H1 (cell line): ENCODE measurements around the gene CDK5RAP2. TPM values are rescaled to one million over a fixed set of nuclear protein-coding genes. Genes with fewer than 3 reads are reported as not detected.
A peak's percentile ranks its signal among the peaks of the same experiment; 100 is the strongest.

Source experiments
- CHD2 ChIP-seq: IDR thresholded peaks from 2 replicates; pipeline ENCODE4 v1.6.1; 2012; ENCODE audit warnings: low read length, improper control_type of control experiment
- YY1 ChIP-seq: IDR thresholded peaks from 2 replicates; pipeline ENCODE4 v1.6.1; 2011; ENCODE audit warnings: low read depth, mild to moderate bottlenecking, low read length
- polyA plus RNA-seq, 7 experiments: library from polyadenylated mRNA; depleted of rRNA in 3 of 7; stranded (reverse) in 5 of 7; unstranded in 2 of 7; fragments of >200 nt in 5 of 7; fragments of 200-250 nt in 2 of 7; gene quantifications; 1 replicate in 5 of 7; 2 replicates in 1 of 7; 4 replicates in 1 of 7; pipeline versions ENCODE4 v1.2.1 to v1.2.3, GENCODE V29; 2011 to 2013; ENCODE audit warnings: missing spikeins in 2 of 7, mixed read lengths in 2 of 7
- total RNA-seq: library from RNA; stranded (reverse); fragmentation: NEBNext Ultra II Directional; extraction: Animal tissue kit (Norgen Biotek cat#: 25700); gene quantifications from 2 replicates; pipeline ENCODE4 v1.2.1, GENCODE V29; 2021

The CDK5RAP2 gene
- total and polyA plus RNA-seq, 2 of the 8 experiments (the other 6 are each of a cell fraction or from before 2014, with no cell fraction given) = 19.8 to 49.4 TPM

DNA sequence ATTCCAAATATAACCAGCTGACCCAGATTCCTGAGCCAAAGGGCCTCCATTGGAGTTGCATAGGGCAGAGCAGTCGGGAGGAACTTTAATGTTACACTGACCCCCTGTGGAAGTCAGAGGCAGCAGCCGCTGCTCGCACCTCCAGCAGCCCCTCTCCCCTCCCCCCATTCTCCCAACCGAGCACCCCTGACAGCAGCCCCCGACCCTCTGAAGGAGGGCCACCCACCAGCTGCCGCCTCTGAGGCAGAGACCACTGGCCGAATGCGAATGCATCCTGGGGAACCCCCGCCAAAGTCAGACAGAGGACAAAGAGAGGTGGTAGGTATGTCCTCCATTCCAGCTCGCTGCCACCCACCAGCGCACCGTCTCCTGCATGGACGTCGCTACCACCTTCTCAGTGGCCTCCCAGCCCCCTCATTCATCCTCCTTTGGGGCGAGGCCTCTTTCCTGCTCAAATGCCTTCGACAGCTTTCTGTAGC, 231.0 kb downstream of the CDK5RAP2 start (continued):
- TF ChIP-seq CHD2 (peak; percentile 50; the same call in 1 of the 2 replicates), YY1 (peak; percentile 76; the same call in 1 of the 2 replicates)
